ENCODE data around the gene OSBPL6. TPM values are rescaled to one million over a fixed set of nuclear protein-coding genes. Genes with fewer than 3 reads are reported as not detected.
"Not testable (repeated sequence)": the region's sequence is repeated elsewhere in the genome, so short reads cannot be mapped to it uniquely, and the experiment has no call there.

Gene OSBPL6
- total RNA-seq, 1 experiment from 2014 or later: 43.1 TPM

DNA sequence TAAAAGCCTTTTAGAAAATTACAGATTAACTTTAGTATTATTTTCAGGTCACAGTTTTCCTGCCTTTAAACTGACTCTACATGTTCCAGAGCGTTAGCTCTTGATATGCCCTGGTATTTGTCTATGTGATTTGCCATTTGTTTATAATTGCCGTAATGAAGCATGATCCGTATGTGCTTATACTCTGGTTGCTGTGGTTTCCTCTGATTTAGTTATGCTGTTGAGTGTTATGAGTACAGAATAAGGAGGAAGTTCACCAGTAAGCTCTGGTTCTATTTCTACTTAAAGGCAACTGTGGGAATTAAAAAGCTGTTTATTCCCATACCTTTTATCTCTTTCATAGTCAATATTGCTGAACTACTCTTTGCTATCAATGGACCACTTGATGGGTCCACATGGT, 123.5 kb downstream of the OSBPL6 start:
- no peaks in the 10 kb centered on the region for H3K27me3 Mint-ChIP-seq (ENCODE audit: insufficient read depth, unreplicated experiment)

DNA sequence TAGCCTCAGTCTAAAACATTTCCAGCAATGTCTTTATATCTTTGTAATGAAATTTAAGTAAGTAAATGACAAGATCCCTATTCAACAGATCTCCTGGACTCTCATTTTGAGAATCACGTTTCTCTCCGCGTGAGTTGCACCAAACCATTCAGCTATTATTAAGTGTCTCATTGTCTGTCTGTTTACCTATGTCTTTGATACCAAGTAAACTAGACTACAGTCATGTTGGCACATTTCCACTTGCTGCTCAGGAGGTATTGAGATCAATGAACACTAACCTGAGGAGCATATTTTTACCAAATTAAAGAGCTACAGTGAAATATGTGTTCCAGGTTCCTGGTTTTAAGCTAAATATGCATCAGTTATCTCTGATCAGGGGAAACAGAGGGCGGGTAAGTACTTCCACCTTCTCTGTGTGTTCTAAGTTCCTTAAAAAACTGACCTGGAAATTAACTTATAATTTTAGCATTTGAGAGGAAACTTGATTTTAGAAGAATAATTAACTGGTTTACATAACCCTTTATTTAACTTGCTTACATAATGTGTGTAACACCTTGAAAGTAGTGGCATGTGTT, 125.8 kb downstream of the OSBPL6 start:
- CTCF ChIA-PET: interaction anchor here (0.7 to 1.5 kb wide), 3 partner anchors 11 to 117 kb away, joined by 3 to 6 read pairs (median 3); no protein-coding TSS in a partner anchor
- H3K4me1 Mint-ChIP-seq (ENCODE audit: insufficient read depth, unreplicated experiment): no peaks in the 10 kb centered on the region

More for the DNA sequence above, 123.5 kb downstream of the OSBPL6 start:
- DNase-seq (ENCODE audit: unreplicated experiment): no peak
- Mint-ChIP-seq H3K4me3 (ENCODE audit: unreplicated experiment) (no peak overlapping the region), H3K9me3 (ENCODE audit: unreplicated experiment) (no peaks in the 10 kb centered on the region), H3K36me3 (ENCODE audit: insufficient read depth, unreplicated experiment) (peaks cover 10% of the 10 kb centered on the region), H3K27ac (ENCODE audit: low read depth, unreplicated experiment) (no peak overlapping the region), H3K4me1 (ENCODE audit: insufficient read depth, unreplicated experiment) (no peaks in the 10 kb centered on the region)
- no TSS peak for BruUV-seq (replicated peaks)
- POLR2A ChIA-PET: interaction anchor here (1.2 kb wide), 1 partner anchor 18 kb away, joined by 5 read pairs; no protein-coding TSS in a partner anchor
- intact Hi-C loops (cut with micrococcal nuclease): no loop called here
- CTCF ChIA-PET: interaction anchor here (0.5 kb wide), 1 partner anchor 127 kb away, joined by 6 read pairs; no protein-coding TSS in a partner anchor
- TF ChIP-seq, protein P1, sequence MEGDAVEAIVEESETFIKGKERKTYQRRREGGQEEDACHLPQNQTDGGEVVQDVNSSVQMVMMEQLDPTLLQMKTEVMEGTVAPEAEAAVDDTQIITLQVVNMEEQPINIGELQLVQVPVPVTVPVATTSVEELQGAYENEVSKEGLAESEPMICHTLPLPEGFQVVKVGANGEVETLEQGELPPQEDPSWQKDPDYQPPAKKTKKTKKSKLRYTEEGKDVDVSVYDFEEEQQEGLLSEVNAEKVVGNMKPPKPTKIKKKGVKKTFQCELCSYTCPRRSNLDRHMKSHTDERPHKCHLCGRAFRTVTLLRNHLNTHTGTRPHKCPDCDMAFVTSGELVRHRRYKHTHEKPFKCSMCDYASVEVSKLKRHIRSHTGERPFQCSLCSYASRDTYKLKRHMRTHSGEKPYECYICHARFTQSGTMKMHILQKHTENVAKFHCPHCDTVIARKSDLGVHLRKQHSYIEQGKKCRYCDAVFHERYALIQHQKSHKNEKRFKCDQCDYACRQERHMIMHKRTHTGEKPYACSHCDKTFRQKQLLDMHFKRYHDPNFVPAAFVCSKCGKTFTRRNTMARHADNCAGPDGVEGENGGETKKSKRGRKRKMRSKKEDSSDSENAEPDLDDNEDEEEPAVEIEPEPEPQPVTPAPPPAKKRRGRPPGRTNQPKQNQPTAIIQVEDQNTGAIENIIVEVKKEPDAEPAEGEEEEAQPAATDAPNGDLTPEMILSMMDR (IDR thresholded peaks at IDR 0.05; ENCODE audit: unreplicated experiment): no peak

DNA sequence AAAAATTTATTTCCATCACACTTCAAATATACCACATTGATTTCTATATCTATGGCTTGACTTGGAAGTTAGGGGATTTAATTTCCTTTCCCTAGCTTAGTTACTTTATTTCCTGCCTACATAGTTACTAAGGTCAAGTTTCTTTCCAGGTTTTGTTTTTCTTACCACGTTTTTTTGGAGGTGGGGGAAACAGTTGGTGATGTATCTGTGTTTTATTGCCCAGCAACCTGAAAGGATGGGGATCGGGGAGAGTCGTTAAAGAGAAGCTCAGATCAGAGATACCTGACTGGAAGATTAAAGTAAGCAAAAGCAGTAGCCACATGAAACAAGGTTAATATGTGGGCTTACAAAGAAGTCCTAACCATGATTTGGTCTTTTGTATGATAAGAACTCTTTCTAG, 127.8 kb downstream of the OSBPL6 start:
- Mint-ChIP-seq H3K36me3 (ENCODE audit: insufficient read depth, unreplicated experiment) (peaks cover 10% of the 10 kb centered on the region), H3K9me3 (ENCODE audit: unreplicated experiment) (no peaks in the 10 kb centered on the region), H3K27me3 (ENCODE audit: insufficient read depth, unreplicated experiment) (no peaks in the 10 kb centered on the region), H3K27ac (ENCODE audit: low read depth, unreplicated experiment) (no peak overlapping the region), H3K4me3 (ENCODE audit: unreplicated experiment) (no peak overlapping the region), H3K4me1 (ENCODE audit: insufficient read depth, unreplicated experiment) (no peaks in the 10 kb centered on the region)
- ChIA-PET POLR2A (interaction anchor here (0.5 to 4.5 kb wide), 2 partner anchors 10 to 153 kb away, joined by 7 to 30 read pairs; no protein-coding TSS in a partner anchor), CTCF (interaction anchor here (0.6 to 1.4 kb wide), 3 partner anchors 9 to 98 kb away, joined by 3 to 4 read pairs (median 3); no protein-coding TSS in a partner anchor)
- DNase-seq (ENCODE audit: unreplicated experiment): no peak
- intact Hi-C loops (cut with micrococcal nuclease): no loop called here
- no TSS peak for BruUV-seq (replicated peaks)
- TF ChIP-seq, protein P1 (IDR thresholded peaks at IDR 0.05; ENCODE audit: unreplicated experiment): no peak

More for the DNA sequence above, 125.8 kb downstream of the OSBPL6 start:
- H3K27ac Mint-ChIP-seq (ENCODE audit: low read depth, unreplicated experiment): no peak overlapping the region
- TF ChIP-seq, protein P1 (IDR thresholded peaks at IDR 0.05; ENCODE audit: unreplicated experiment): no peak
- no peak overlapping the region for H3K4me3 Mint-ChIP-seq (ENCODE audit: unreplicated experiment)
- peaks cover 10% of the 10 kb centered on the region for H3K36me3 Mint-ChIP-seq (ENCODE audit: insufficient read depth, unreplicated experiment)
- intact Hi-C loops (cut with micrococcal nuclease): no loop called here
- POLR2A ChIA-PET: interaction anchor here (0.7 to 4.5 kb wide), 8 partner anchors 12 to 1668 kb away, joined by 3 to 30 read pairs (median 4); no protein-coding TSS in a partner anchor
- H3K9me3 Mint-ChIP-seq (ENCODE audit: unreplicated experiment): no peaks in the 10 kb centered on the region
- no peak for DNase-seq (ENCODE audit: unreplicated experiment)
- H3K27me3 Mint-ChIP-seq (ENCODE audit: insufficient read depth, unreplicated experiment): no peaks in the 10 kb centered on the region
- no TSS peak for BruUV-seq (replicated peaks)

DNA sequence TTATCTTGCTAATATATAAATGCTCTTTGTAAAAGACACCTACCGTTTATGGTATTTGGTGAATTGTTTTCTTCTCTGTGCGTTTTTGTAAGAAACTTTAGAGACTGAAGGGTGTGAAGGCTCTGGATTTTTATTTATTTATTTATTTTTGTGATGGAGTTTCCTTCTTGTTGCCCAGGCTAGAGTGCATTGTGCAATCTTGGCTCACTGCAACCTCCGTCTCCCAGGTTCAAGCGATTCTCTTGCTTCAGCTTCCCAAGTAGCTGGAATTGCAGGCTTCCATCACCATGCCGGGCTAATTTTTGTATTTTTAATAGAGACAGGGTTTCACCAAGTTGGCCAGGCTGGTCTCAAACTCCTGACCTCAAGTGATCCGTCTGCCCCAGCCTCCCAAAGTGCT, 129.0 kb downstream of the OSBPL6 start:
- H3K27ac Mint-ChIP-seq (ENCODE audit: low read depth, unreplicated experiment): not testable (repeated sequence)

More for the DNA sequence above, 129.0 kb downstream of the OSBPL6 start:
- CTCF ChIA-PET: interaction anchor here (1.0 kb wide), 1 partner anchor 9 kb away, joined by 5 read pairs; no protein-coding TSS in a partner anchor
- H3K36me3 Mint-ChIP-seq (ENCODE audit: insufficient read depth, unreplicated experiment): peaks cover 18% of the 10 kb centered on the region
- H3K9me3 Mint-ChIP-seq (ENCODE audit: unreplicated experiment); DNase-seq (ENCODE audit: unreplicated experiment); BruUV-seq (replicated peaks); POLR2A ChIA-PET; H3K4me1 Mint-ChIP-seq (ENCODE audit: insufficient read depth, unreplicated experiment); H3K27me3 Mint-ChIP-seq (ENCODE audit: insufficient read depth, unreplicated experiment); H3K4me3 Mint-ChIP-seq (ENCODE audit: unreplicated experiment); intact Hi-C loops (cut with micrococcal nuclease): not testable (repeated sequence)

Measured in MCF 10A (cell line).